Stimulated activated effector memory CD8-positive, alpha-beta T cell treated with anti-CD3 and anti-CD28 coated beads, Interleukin-12 subunit alpha, Interleukin-12 subunit beta, amount 100 ng/mL, for 72 hours (primary cell): ENCODE results near the gene TNS1.
"Not testable (repeated sequence)": the region's sequence is repeated elsewhere in the genome, so short reads cannot be mapped to it uniquely, and the experiment has no call there.

ENCODE experiments used
- ATAC-seq: fragments of 150-1000 bp; cut with Tn5 transposase; 2 replicates; pipeline ENCODE4 v1.10.0; 2021
- DNase-seq, 2 donors: peaks; one replicate each; pipeline ENCODE4 v3.0.0; 2021 to 2022; ENCODE audit warnings: low spot score in 2 of 2
- H3K27ac Mint-ChIP-seq: one replicate; pipeline ENCODE4 v1.8.0; 2022; ENCODE audit warnings: mild to moderate bottlenecking, mixed read lengths
- H3K36me3 Mint-ChIP-seq: one replicate; pipeline ENCODE4 v1.8.0; 2022; ENCODE audit warnings: mild to moderate bottlenecking, mixed read lengths
- H3K4me1 Mint-ChIP-seq: one replicate; pipeline ENCODE4 v1.8.0; 2022; ENCODE audit warnings: mixed read lengths
- H3K4me3 Mint-ChIP-seq: one replicate; pipeline ENCODE4 v1.8.0; 2022; ENCODE audit warnings: mild to moderate bottlenecking, mixed read lengths
- H3K9me3 Mint-ChIP-seq: one replicate; pipeline ENCODE4 v1.8.0; 2022; ENCODE audit warnings: mixed read lengths

Gene TNS1

DNA sequence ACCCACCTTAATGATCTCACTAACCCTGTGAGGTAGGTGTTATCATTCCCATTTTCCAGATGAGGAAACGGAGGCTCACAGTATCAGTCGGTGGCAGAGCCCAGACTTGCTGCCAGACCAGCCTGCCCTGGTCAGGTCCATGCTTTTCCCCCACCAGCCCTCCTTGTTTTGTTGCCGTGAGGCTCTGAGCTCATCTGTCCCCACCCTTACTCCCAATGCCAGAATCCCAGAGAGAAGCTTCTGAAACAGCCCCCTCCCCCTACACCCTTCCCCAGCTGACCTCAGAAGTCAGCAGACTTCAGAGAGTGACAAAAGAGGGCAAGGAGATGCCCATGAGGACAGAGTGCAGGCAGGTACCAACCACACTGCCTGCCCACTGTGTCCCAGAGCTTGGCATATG, 20.8 kb upstream of the TNS1 start:
- H3K27ac Mint-ChIP-seq = no peak overlapping the region
- no peaks in the 10 kb centered on the region for H3K9me3 Mint-ChIP-seq
- no peaks in the 10 kb centered on the region for H3K4me1 Mint-ChIP-seq
- no peak overlapping the region for H3K4me3 Mint-ChIP-seq
- no peak for ATAC-seq
- DNase-seq = no peak
- no peaks in the 10 kb centered on the region for H3K36me3 Mint-ChIP-seq

DNA sequence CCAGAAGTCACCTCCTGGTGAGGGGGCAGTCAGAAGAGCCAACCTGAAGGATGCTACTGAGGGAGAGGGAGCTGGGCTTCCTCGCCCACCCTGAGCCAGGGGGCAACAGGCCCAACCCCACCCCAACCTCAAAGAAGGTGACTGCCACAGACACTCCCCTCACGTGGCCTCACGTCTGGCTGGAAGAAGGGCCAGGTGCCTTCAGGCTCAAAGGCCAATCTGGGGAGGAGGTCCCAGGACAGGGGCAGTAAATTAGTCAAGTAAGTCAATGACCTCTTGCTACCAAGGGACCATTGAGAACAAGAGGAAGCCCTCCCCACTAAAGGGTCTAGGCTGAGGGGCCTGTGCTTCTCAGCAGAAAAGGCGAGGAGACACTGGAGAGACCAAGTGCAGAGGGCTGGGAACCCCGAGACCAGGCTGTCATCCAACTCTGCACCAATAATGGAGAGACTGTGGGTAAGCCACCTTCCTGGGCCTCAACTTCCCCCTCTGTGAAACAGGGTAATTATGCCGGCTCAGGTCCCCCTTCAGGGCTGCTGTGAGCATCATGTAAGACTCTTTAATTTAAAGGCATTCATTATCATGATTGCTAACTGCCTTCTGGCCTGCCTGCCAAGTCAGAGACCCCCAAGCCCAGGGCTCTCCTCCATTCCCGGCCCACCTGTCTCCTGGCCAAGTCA, 20.2 kb upstream of the TNS1 start:
- H3K4me1 Mint-ChIP-seq = no peaks in the 10 kb centered on the region
- no peak overlapping the region for H3K27ac Mint-ChIP-seq
- DNase-seq = no peak
- no peaks in the 10 kb centered on the region for H3K9me3 Mint-ChIP-seq
- no peaks in the 10 kb centered on the region for H3K36me3 Mint-ChIP-seq
- H3K4me3 Mint-ChIP-seq = no peak overlapping the region
- ATAC-seq = no peak

DNA sequence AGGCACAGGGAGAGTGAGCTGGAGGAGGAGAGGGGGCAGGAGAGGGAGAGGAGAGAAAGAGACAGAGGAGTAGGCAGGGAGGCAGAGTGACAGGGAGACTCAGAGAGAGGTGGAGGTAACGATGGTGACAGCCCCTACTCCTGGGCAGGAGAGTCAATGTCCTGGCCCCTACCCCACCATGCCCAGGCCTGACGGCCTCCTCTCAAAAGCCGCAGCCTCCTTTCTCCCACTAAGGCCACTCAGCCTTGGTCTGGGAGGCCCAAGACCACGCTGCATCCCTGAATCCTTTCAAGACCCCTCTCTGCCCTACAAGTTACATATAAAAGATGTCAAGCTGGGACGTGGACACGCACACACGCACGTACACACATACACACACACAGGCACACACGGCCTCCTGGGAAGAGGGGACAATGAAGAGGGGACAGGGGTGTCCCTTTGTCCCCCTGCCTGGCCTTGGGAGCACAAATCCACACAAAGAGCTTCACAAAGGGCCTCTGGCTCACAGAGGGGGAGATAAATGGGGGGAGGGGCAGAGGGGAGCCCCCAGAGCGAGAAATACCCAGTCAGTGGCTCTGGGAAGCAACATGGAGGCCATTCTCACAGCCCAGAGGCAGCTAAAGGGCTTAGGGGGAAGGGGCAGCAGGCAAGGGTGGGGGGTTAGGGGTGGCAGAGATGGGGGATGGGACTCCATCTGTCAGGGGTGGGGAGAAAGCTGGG, 19.5 kb upstream of the TNS1 start:
- DNase-seq (no peak), ATAC-seq (no peak)
- H3K9me3 Mint-ChIP-seq = no peaks in the 10 kb centered on the region
- no peak overlapping the region for H3K4me3 Mint-ChIP-seq
- no peaks in the 10 kb centered on the region for H3K4me1 Mint-ChIP-seq
- H3K36me3 Mint-ChIP-seq = no peaks in the 10 kb centered on the region
- no peak overlapping the region for H3K27ac Mint-ChIP-seq

- ATAC-seq = no peak
- H3K9me3 Mint-ChIP-seq = no peaks in the 10 kb centered on the region
- DNase-seq = no peak
Observed at GRCh38 chr2:218021536-218022071, 18.8 kb upstream of the TNS1 start.

DNA sequence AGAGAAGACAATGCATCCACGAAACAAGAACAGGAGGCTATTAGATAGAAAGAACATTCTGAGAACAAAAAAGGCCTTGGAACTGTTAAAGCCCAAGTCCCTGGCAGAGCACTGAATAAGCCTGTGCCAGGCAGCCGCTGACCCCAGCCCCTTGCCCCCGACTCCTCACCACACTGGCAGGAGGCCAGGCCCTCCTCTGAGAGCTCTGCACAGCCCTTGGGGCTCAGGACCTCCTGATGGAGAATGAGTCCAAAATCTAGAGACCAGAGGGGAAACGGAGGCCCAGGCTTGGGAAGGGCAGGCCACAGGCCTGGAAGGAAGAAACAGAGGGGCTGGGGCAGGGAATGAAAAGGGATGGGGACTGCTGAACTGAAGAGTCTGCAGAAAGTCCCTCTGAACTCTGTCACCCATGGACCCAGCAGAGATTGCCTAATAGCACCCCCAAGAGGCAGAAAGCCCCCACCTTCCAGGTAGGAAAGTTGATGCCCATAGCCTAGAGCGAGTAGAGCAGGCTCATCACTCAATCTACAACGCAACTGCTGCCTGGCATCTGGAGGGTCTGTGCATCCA, 18.3 kb upstream of the TNS1 start:
- Mint-ChIP-seq H3K9me3 (no peaks in the 10 kb centered on the region), H3K4me3 (no peak overlapping the region), H3K4me1 (no peaks in the 10 kb centered on the region), H3K27ac (no peak overlapping the region), H3K36me3 (no peaks in the 10 kb centered on the region)
- no peak for DNase-seq
- no peak for ATAC-seq

More at GRCh38 chr2:218021536-218022071, 18.8 kb upstream of the TNS1 start:
- H3K4me3 Mint-ChIP-seq = no peak overlapping the region
- no peaks in the 10 kb centered on the region for H3K36me3 Mint-ChIP-seq
- no peaks in the 10 kb centered on the region for H3K4me1 Mint-ChIP-seq
- no peak overlapping the region for H3K27ac Mint-ChIP-seq

- ATAC-seq = no peak
Observed at GRCh38 chr2:218020281-218020680, 17.5 kb upstream of the TNS1 start.

GRCh38 chr2:218019411-218020060, 16.7 kb upstream of the TNS1 start:
- no peak overlapping the region for H3K4me3 Mint-ChIP-seq
- H3K36me3 Mint-ChIP-seq = no peaks in the 10 kb centered on the region
- no peak for ATAC-seq
- no peaks in the 10 kb centered on the region for H3K4me1 Mint-ChIP-seq
- no peak for DNase-seq
- no peak overlapping the region for H3K27ac Mint-ChIP-seq
- H3K9me3 Mint-ChIP-seq = no peaks in the 10 kb centered on the region

More at GRCh38 chr2:218020281-218020680, 17.5 kb upstream of the TNS1 start:
- DNase-seq = no peak
- H3K9me3 Mint-ChIP-seq = no peaks in the 10 kb centered on the region
- peak overlapping the region; percentile 54 for H3K27ac Mint-ChIP-seq
- no peaks in the 10 kb centered on the region for H3K4me1 Mint-ChIP-seq
- H3K4me3 Mint-ChIP-seq = no peak overlapping the region
- H3K36me3 Mint-ChIP-seq = no peaks in the 10 kb centered on the region

- not testable (repeated sequence) for DNase-seq, H3K9me3 Mint-ChIP-seq, H3K27ac Mint-ChIP-seq, ATAC-seq, H3K36me3 Mint-ChIP-seq, H3K4me1 Mint-ChIP-seq, H3K4me3 Mint-ChIP-seq
Observed at GRCh38 chr2:218018842-218019125, 16.0 kb upstream of the TNS1 start.

GRCh38 chr2:218017211-218018053, 14.6 kb upstream of the TNS1 start:
- ATAC-seq = peak; percentile 25
- no peaks in the 10 kb centered on the region for H3K4me1 Mint-ChIP-seq
- H3K27ac Mint-ChIP-seq = no peak overlapping the region
- no peaks in the 10 kb centered on the region for H3K9me3 Mint-ChIP-seq
- no peaks in the 10 kb centered on the region for H3K36me3 Mint-ChIP-seq
- DNase-seq = no peak
- no peak overlapping the region for H3K4me3 Mint-ChIP-seq

- no peak overlapping the region for H3K4me3 Mint-ChIP-seq
- H3K9me3 Mint-ChIP-seq = no peaks in the 10 kb centered on the region
- H3K36me3 Mint-ChIP-seq = no peaks in the 10 kb centered on the region
- no peak overlapping the region for H3K27ac Mint-ChIP-seq
- no peaks in the 10 kb centered on the region for H3K4me1 Mint-ChIP-seq
- DNase-seq = no peak
- ATAC-seq = no peak
Observed at GRCh38 chr2:218016810-218017209, 14.0 kb upstream of the TNS1 start.

- Mint-ChIP-seq H3K4me3 (no peak overlapping the region), H3K4me1 (peaks cover 4% of the 10 kb centered on the region), H3K36me3 (no peaks in the 10 kb centered on the region), H3K9me3 (no peaks in the 10 kb centered on the region), H3K27ac (no peak overlapping the region)
- no peak for ATAC-seq
- DNase-seq = no peak
Observed at GRCh38 chr2:218015586-218016521, 13.1 kb upstream of the TNS1 start.

DNA sequence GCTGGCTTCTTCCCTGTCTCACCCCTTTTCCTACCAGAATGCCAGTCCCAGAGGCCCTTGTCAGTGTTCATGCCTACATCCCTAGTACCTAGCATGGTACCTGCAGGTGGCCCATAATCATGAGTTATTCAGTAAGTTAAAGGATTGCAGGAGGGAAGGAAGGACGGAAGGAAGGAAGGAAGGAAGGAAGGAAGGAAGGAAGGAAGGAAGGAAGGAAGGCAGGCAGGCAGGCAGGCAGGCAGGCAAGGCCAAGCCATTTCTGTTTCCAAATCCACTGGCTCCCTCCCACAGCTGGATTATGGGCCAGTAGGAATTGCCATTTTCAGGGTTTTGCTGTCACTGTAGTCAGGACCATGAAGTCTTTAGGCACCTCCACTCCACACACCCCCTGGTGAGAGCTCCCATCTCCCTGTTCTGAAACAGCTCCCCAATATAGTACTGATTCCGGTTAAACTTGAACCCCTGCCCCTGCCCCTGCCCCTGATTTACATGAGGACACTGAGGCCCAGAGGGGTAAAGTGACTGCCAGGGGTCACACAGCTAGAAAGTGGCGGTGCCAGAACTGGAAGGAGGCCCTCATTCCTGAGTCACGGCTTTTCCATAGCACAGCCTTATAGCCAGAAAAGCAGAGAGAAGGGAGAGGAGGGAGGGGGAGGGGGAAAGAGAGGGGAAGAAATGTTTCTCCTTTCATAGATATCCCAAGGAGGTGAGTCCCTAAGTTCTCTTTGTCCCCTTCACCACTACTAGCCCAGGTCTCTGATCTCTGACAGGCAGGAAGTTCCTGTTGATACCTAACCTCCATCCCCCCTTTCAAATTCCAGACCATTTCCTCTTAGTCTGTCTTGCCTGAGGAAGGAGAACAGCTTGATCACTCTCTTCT, 12.2 kb upstream of the TNS1 start:
- DNase-seq (no peak), ATAC-seq (no peak)
- Mint-ChIP-seq H3K27ac (no peak overlapping the region), H3K36me3 (no peaks in the 10 kb centered on the region), H3K4me1 (peaks cover 8% of the 10 kb centered on the region), H3K9me3 (no peaks in the 10 kb centered on the region), H3K4me3 (no peak overlapping the region)

DNA sequence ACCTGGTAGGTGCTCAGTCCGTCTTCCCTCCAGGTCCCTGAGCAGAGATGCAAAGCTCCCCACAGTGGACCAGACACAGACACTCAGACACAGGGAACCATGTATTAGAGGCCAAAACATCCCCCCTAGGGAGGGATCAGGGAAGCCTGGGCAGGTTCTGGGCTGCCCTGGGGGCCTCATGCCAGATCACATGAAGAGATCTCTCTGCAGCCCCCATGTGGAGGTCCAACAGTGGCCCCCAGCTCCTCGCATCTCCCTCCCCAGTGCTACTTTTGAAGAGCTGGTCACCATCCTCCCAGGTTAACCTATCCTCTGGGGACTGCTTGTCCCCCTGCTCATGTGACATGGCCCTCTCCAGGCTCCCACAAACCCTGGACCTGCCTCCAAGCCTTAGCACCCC, 10.5 kb upstream of the TNS1 start:
- Mint-ChIP-seq H3K9me3 (no peaks in the 10 kb centered on the region), H3K36me3 (no peaks in the 10 kb centered on the region), H3K4me3 (no peak overlapping the region), H3K4me1 (peaks cover 8% of the 10 kb centered on the region), H3K27ac (no peak overlapping the region)
- no peak for ATAC-seq
- no peak for DNase-seq
